ENCODE results near the gene BMS1. TPM values are rescaled to one million over a fixed set of nuclear protein-coding genes. Genes with fewer than 3 reads are reported as not detected.
A peak's percentile ranks its signal among the peaks of the same experiment; 100 is the strongest.

Gene BMS1
- total and polyA plus RNA-seq, 2 of the 4 experiments (the other 2 are of a cell fraction) = 7.5 to 22.9 TPM

DNA sequence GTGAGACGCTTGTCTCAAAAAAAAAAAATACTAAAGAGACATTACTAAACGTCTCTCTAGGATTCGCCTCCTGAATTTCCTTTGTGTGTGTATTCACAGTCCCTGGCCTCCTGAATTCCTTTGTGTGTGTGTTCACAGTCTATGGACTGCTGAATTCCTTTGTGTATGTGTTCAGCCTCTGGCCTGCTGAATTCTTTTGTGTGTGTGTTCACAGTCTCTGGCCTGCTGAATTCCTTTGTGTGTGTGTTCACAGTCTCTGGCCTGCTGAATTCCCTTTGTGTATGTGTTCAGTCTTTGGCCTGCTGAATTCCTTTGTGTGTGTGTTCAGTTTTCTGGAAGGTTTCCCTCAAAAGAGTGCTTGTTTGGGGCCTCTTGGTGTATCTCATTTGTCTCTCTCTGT, 8.2 kb downstream of the BMS1 start:
- H2BK15ac ChIP-seq (ENCODE audit: low read depth, low read length) = no peak overlapping the region
- no peak overlapping the region for H2BK20ac ChIP-seq (ENCODE audit: low read depth, low read length)
- H3K14ac ChIP-seq (replicated peaks; ENCODE audit: low read depth, low read length) = no peak overlapping the region
- H4K91ac ChIP-seq (ENCODE audit: insufficient read depth, low read depth, low read length) = no peak overlapping the region
- POLR2A ChIA-PET (ENCODE audit: unreplicated experiment) = no interaction called here
- H3K36me3 ChIP-seq (ENCODE audit: control insufficient read depth, insufficient read depth, low read length) = peaks cover 35% of the 10 kb centered on the region
- peak; percentile 59 for DNase-seq
- CTCF ChIA-PET = no interaction called here
- no peak overlapping the region for H3K23ac ChIP-seq (ENCODE audit: low read depth, low read length)
- in situ Hi-C loops (cut with MboI; ENCODE audit: low sequenced_read_pairs) = no loop called here
- H3K56ac ChIP-seq (ENCODE audit: extremely low read depth, insufficient read depth, low read length) = no peak overlapping the region
- H3K4ac ChIP-seq (ENCODE audit: low read depth, low read length) = no peak overlapping the region
- H2BK5ac ChIP-seq (ENCODE audit: low read depth, low read length, poor library complexity, severe bottlenecking) = no peak overlapping the region
- dilution Hi-C loops (cut with HindIII; ENCODE audit: low sequenced_read_pairs, unreplicated experiment) = no loop called here
- H2AFZ ChIP-seq (replicated peaks; ENCODE audit: low read length, poor library complexity) = no peak overlapping the region
- TF ChIP-seq POLR2A (IDR thresholded peaks at IDR 0.05; ENCODE audit: low read depth, low read length) (no peak), SMC3 (IDR thresholded peaks at IDR 0.05; ENCODE audit: low read depth, low read length) (no peak), NFE2L2 (IDR thresholded peaks at IDR 0.05; ENCODE audit: low read depth, low read length) (no peak), BHLHE40 (IDR thresholded peaks at IDR 0.05; ENCODE audit: low read depth, low read length) (no peak), MAZ (IDR thresholded peaks at IDR 0.05; ENCODE audit: borderline replicate concordance, low read depth, low read length) (no peak), MXI1 (IDR thresholded peaks at IDR 0.05; ENCODE audit: borderline replicate concordance, low read depth, low read length) (no peak), RFX5 (IDR thresholded peaks at IDR 0.05; ENCODE audit: low read depth, low read length) (no peak), CEBPB (IDR thresholded peaks at IDR 0.05; ENCODE audit: low read depth, low read length) (no peak), MAFK (IDR thresholded peaks at IDR 0.05; ENCODE audit: low read depth, low read length) (no peak), RAD21 (IDR thresholded peaks at IDR 0.05; ENCODE audit: low read length) (no peak)
- TF ChIP-seq, protein P1, sequence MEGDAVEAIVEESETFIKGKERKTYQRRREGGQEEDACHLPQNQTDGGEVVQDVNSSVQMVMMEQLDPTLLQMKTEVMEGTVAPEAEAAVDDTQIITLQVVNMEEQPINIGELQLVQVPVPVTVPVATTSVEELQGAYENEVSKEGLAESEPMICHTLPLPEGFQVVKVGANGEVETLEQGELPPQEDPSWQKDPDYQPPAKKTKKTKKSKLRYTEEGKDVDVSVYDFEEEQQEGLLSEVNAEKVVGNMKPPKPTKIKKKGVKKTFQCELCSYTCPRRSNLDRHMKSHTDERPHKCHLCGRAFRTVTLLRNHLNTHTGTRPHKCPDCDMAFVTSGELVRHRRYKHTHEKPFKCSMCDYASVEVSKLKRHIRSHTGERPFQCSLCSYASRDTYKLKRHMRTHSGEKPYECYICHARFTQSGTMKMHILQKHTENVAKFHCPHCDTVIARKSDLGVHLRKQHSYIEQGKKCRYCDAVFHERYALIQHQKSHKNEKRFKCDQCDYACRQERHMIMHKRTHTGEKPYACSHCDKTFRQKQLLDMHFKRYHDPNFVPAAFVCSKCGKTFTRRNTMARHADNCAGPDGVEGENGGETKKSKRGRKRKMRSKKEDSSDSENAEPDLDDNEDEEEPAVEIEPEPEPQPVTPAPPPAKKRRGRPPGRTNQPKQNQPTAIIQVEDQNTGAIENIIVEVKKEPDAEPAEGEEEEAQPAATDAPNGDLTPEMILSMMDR (conservative IDR thresholded peaks at IDR 0.05; ENCODE audit: low read depth, low read length) = no peak
- TF ChIP-seq, protein P2, sequence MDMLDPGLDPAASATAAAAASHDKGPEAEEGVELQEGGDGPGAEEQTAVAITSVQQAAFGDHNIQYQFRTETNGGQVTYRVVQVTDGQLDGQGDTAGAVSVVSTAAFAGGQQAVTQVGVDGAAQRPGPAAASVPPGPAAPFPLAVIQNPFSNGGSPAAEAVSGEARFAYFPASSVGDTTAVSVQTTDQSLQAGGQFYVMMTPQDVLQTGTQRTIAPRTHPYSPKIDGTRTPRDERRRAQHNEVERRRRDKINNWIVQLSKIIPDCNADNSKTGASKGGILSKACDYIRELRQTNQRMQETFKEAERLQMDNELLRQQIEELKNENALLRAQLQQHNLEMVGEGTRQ (IDR thresholded peaks at IDR 0.05; ENCODE audit: low read depth, low read length) = no peak
- TF ChIP-seq, protein P3, sequence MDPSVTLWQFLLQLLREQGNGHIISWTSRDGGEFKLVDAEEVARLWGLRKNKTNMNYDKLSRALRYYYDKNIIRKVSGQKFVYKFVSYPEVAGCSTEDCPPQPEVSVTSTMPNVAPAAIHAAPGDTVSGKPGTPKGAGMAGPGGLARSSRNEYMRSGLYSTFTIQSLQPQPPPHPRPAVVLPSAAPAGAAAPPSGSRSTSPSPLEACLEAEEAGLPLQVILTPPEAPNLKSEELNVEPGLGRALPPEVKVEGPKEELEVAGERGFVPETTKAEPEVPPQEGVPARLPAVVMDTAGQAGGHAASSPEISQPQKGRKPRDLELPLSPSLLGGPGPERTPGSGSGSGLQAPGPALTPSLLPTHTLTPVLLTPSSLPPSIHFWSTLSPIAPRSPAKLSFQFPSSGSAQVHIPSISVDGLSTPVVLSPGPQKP (IDR thresholded peaks at IDR 0.05; ENCODE audit: borderline replicate concordance, low read depth, low read length) = no peak
- no peak overlapping the region for H3K4me2 ChIP-seq (ENCODE audit: low read depth, low read length)
- H2AK5ac ChIP-seq (ENCODE audit: low read depth, low read length) = no peak overlapping the region
- no peak overlapping the region for H4K5ac ChIP-seq (ENCODE audit: low read depth, low read length)
- H3K9me3 ChIP-seq (ENCODE audit: control insufficient read depth, insufficient read depth, low read length) = no peaks in the 10 kb centered on the region
- peaks cover 3 to 4% of the 10 kb centered on the region in 2 experiments; a peak in 3 of 4 replicates for H3K79me1 ChIP-seq (ENCODE audit: low read depth in 1 of 2, low read length in 2 of 2)
- intact Hi-C loops (cut with micrococcal nuclease) = no loop called here
- no peaks in the 10 kb centered on the region for H3K9me1 ChIP-seq (ENCODE audit: insufficient read depth, low read length)
- BruUV-seq (replicated peaks) = no TSS peak
- no peaks in the 10 kb centered on the region for H3K4me1 ChIP-seq (ENCODE audit: control insufficient read depth, insufficient read depth, low read length)
- ATAC-seq (ENCODE audit: low read depth) = peak; percentile 72
- no peak overlapping the region for H2AK9ac ChIP-seq (replicated peaks; ENCODE audit: low read depth, low read length, poor library complexity)
- 0 out of 2 replicates have a peak, but pooled peaks cover 4% of the 10 kb centered on the region for H4K20me1 ChIP-seq (ENCODE audit: insufficient read depth, low read length)
- H3K27me3 ChIP-seq (ENCODE audit: control insufficient read depth, insufficient read depth, low read length) = no peaks in the 10 kb centered on the region
- no CpG with 5 or more reads among the region's 3 CpGs for WGBS, 2 experiments (ENCODE audit: extremely low coverage in 2 of 2, insufficient read length in 1 of 2)
- no peak overlapping the region for H4K8ac ChIP-seq (ENCODE audit: low read depth in 2 of 2, low read length in 2 of 2)
- no peak overlapping the region for H3K18ac ChIP-seq (ENCODE audit: low read depth, low read length)
- H3K4me3 ChIP-seq (ENCODE audit: insufficient read depth, low read depth, low read length) = no peak overlapping the region
- H3K27ac ChIP-seq (ENCODE audit: insufficient read depth, low read length) = no peak overlapping the region
- no peak overlapping the region for H2BK120ac ChIP-seq (ENCODE audit: low read depth, low read length)
- no peak overlapping the region for H3K9ac ChIP-seq (ENCODE audit: low read depth, low read length)

Measured in IMR-90 (cell line).